BJ (cell line): ENCODE results near the gene CCDC154. TPM values are rescaled to one million over a fixed set of nuclear protein-coding genes. Genes with fewer than 3 reads are reported as not detected.

Experiments
- CTCF ChIA-PET: fragments of 350-600 bp; formaldehyde crosslinking; extraction: SDS; loops from one replicate; lab custom pipeline; 2021; ENCODE audit warnings: antibody characterized with exemption, inconsistent platforms; lab: Yijun Ruan, JAX
- POLR2A ChIA-PET: fragments of 300-600 bp; sonication (Branson Sonifier 250); formaldehyde crosslinking; extraction: SDS; loops from one replicate; lab custom pipeline; 2021; ENCODE audit warnings: antibody characterized with exemption; lab: Charles Lee
- DNase-seq: peaks from one replicate; pipeline ENCODE4 v3.0.0-alpha.2; 2011; ENCODE audit warnings: low read depth
- H3K27me3 ChIP-seq: 2 replicates; pipeline ENCODE4 v1.6.0; 2011; ENCODE audit warnings: low read length; ENCODE audit not compliant: control insufficient read depth, insufficient read depth
- H3K36me3 ChIP-seq: 2 replicates; pipeline ENCODE4 v1.5.1; 2011; ENCODE audit warnings: low read length; ENCODE audit not compliant: control insufficient read depth, insufficient read depth
- H3K4me3 ChIP-seq: 2 replicates; pipeline ENCODE4 v1.5.1; 2011; ENCODE audit warnings: low read depth, mild to moderate bottlenecking, control low read depth, low read length
- CTCF ChIP-seq: IDR thresholded peaks from 2 replicates; pipeline ENCODE4 v1.5.1; 2011; ENCODE audit warnings: low read depth, mild to moderate bottlenecking, control low read depth, inconsistent platforms, low read length, moderate library complexity; ENCODE audit not compliant: insufficient read depth
- polyA plus RNA-seq: library from polyadenylated mRNA; depleted of rRNA; stranded (reverse); fragments of >200 nt; gene quantifications from 2 replicates; pipeline ENCODE4 v1.2.3, GENCODE V29; 2011

Gene CCDC154
- polyA plus RNA-seq, 1 experiment, result 0.04 TPM

GRCh38 chr16:1408171-1408837 is 36.1 kb downstream of the CCDC154 start:
- ChIA-PET CTCF (interaction anchor here (0.6 to 1.8 kb wide), 3 partner anchors 19 to 45 kb away, joined by 3 to 6 read pairs (median 3); no protein-coding TSS in a partner anchor), POLR2A (no interaction called here)
- no peak for TF ChIP-seq CTCF
- Histone ChIP-seq H3K27me3 (no peaks in the 10 kb centered on the region), H3K4me3 (peak overlapping the region; percentile 43), H3K36me3 (peaks cover 13% of the 10 kb centered on the region)
- peak; percentile 23 for DNase-seq

GRCh38 chr16:1407753-1408152 is 36.6 kb downstream of the CCDC154 start:
- ChIA-PET POLR2A (no interaction called here), CTCF (interaction anchor here (1.8 kb wide), 1 partner anchor 44 kb away, joined by 6 read pairs; no protein-coding TSS in a partner anchor)
- no peak for TF ChIP-seq CTCF
- DNase-seq, result no peak
- peak overlapping the region; percentile 13; the same call in 1 of the 2 replicates for H3K4me3 ChIP-seq
- no peaks in the 10 kb centered on the region for H3K27me3 ChIP-seq
- H3K36me3 ChIP-seq, result peaks cover 14% of the 10 kb centered on the region

- ChIA-PET POLR2A (no interaction called here), CTCF (no interaction called here)
- H3K36me3 ChIP-seq, result peaks cover 29% of the 10 kb centered on the region
- H3K4me3 ChIP-seq, result no peak overlapping the region
- no peak for DNase-seq
- TF ChIP-seq CTCF, result no peak
- H3K27me3 ChIP-seq, result no peaks in the 10 kb centered on the region
These were observed 40.6 kb downstream of the CCDC154 start for GRCh38 chr16:1403733-1404132.

- H3K36me3 ChIP-seq, result peaks cover 32% of the 10 kb centered on the region
- DNase-seq, result no peak
- H3K4me3 ChIP-seq, result no peak overlapping the region
- no peaks in the 10 kb centered on the region for H3K27me3 ChIP-seq
- ChIA-PET POLR2A (no interaction called here), CTCF (no interaction called here)
- TF ChIP-seq CTCF, result no peak
These were observed 41.3 kb downstream of the CCDC154 start for GRCh38 chr16:1403036-1403435.

GRCh38 chr16:1401758-1402154 is 42.6 kb downstream of the CCDC154 start:
- DNase-seq, result no peak
- ChIA-PET CTCF (no interaction called here), POLR2A (no interaction called here)
- no peak overlapping the region for H3K4me3 ChIP-seq
- peaks cover 33% of the 10 kb centered on the region for H3K36me3 ChIP-seq
- TF ChIP-seq CTCF, result no peak
- H3K27me3 ChIP-seq, result no peaks in the 10 kb centered on the region
